GM12873 (cell line): ENCODE measurements around the gene LTO1.

Experiments used
- TF ChIP-seq, protein P1 (sequence below): IDR thresholded peaks from 2 replicates; pipeline ENCODE4 v1.5.1; 2012; ENCODE audit warnings: low read depth, mild to moderate bottlenecking, moderate library complexity, low read length, control low read depth; ENCODE audit not compliant: insufficient read depth; ENCODE audit errors: missing control alignments

Gene LTO1

DNA sequence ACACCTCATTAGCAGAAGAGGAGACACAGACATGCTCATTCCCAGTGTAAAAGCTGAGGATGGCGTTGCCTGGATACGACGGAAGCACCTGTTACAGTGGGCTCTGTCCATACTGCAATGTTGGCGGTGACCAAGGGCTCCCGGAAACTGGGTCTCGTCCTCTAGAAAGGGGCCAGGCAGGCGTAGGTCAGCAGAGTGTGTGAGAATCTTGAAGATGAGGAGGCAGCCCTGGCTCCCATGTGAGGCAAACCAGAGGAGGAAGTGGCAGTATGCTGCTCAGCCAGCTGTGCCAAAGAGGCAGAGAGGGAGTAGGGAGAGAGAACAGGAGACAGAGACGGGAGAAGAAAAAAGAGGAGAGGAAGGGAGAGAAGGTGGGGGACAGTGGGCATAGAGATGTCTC, 10.3 kb downstream of the LTO1 start:
- TF ChIP-seq, protein P1, sequence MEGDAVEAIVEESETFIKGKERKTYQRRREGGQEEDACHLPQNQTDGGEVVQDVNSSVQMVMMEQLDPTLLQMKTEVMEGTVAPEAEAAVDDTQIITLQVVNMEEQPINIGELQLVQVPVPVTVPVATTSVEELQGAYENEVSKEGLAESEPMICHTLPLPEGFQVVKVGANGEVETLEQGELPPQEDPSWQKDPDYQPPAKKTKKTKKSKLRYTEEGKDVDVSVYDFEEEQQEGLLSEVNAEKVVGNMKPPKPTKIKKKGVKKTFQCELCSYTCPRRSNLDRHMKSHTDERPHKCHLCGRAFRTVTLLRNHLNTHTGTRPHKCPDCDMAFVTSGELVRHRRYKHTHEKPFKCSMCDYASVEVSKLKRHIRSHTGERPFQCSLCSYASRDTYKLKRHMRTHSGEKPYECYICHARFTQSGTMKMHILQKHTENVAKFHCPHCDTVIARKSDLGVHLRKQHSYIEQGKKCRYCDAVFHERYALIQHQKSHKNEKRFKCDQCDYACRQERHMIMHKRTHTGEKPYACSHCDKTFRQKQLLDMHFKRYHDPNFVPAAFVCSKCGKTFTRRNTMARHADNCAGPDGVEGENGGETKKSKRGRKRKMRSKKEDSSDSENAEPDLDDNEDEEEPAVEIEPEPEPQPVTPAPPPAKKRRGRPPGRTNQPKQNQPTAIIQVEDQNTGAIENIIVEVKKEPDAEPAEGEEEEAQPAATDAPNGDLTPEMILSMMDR: no peak

DNA sequence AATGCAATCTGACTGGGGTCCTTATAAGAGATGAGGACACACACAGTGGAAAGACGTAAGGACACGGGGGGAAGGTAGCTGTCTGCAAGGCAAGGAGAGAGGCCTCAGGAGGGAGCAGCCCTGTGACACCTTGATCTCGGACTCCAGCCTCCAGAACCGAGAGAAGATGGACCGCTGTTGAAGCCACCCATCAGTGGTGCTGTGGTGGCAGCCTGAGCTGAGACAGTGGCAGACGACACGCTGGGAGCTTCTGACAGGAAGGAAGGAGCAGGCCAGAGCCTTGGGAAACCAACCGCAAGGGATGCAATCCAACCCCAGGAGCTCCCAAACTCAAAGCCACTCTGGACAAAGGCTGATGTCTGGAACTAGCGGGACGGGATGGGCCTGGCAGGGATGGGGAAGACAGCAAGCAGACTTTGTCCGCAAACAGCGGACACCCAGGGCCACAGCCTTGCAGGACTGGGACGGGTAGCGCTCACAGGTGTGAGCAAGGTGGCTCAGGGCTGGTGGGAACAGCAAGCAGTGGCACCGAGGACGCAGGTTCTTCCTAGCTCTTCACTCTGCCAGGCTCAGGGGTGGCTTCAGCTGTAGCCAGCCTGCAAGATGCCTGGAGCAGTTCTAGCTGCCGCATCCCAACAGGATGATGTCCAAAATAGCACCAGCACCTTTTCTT, 10.9 kb downstream of the LTO1 start:
- TF ChIP-seq, protein P1: no peak

DNA sequence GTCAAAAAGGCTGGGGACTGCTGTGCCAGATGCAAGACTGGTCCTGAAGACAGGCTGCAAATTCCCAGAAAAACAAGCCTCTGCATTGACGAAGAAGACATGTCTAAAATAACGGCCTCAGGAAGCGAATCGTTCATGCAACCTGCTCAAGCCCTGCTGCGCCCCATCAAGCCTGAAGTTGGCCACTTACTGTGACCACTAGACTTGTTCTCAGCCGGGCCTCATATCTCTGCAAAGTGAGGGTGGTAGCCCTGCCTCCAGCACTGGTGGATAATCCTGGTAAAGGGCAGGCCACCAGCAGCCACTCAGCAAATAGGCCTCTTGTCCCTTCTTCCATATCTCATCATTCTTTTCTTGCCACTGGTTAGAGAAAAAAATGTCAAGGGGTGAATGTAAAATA, 11.8 kb downstream of the LTO1 start:
- TF ChIP-seq, protein P1: no peak

DNA sequence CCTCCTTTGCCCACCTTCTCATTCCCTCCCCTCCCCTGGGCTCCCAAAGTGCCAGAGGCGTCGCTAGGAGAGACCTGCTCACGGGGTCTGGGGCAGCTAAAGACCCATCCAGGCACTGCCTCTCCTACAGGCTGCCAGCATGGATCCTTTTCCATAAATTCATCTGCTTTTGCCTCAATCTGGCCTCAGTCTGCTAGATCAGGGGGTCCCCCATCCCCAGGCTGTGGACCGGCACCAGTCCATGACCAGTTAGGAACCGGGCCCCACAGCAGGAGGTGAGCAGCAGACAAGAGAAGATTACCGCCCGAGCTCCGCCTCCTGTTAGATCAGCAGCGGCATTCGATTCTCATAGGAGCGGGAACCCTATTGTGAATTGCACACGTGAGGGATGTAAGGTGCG, 12.3 kb downstream of the LTO1 start:
- TF ChIP-seq, protein P1: no peak

DNA sequence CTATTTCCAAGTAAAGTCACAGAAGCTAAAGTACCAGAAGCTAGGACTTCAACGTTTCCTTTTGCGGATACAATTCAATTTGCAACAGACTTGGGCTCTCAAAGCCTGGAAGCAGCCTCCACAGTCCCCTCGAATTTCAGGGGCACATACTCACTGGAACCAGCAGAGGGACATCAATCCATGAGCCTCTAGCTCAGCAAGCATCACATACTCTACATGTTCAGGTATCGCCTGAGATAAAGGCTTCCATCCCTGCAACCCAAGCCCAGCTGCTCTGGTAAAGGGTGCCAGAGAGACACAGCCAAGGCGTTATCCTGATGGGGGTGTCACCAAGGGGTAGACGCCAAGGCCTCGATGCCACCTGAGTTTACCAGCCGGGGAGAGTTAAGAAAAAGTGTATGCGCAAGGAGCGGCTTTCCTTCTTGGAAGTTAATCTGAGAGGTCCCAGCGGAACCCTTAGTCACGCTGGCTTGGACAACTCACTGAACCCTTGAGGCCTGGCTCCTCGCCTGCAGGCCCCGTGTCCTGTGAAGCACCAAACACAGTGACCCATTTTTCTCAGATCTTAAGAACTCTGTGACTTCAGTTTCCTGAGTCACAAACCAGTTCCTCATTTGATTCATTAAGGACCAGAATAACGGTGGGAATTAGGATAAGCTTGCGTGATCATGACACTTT, 13.0 kb downstream of the LTO1 start:
- TF ChIP-seq, protein P1: peak; percentile 19

DNA sequence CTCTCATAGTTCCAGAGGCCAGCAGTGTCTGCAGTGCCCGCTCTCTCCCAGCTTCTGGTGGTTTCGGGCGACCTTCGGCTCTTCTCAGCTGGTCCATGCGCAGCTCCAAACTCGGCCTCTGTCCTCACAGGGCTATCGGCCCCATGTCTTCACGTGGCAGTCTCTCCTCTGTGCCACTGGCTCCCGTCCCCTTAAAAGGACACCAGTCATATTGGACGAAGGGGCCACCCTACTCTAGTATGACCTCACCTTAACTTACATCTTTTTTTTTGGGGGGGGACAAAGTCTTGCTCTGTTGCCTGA, 13.8 kb downstream of the LTO1 start:
- TF ChIP-seq, protein P1: no peak

DNA sequence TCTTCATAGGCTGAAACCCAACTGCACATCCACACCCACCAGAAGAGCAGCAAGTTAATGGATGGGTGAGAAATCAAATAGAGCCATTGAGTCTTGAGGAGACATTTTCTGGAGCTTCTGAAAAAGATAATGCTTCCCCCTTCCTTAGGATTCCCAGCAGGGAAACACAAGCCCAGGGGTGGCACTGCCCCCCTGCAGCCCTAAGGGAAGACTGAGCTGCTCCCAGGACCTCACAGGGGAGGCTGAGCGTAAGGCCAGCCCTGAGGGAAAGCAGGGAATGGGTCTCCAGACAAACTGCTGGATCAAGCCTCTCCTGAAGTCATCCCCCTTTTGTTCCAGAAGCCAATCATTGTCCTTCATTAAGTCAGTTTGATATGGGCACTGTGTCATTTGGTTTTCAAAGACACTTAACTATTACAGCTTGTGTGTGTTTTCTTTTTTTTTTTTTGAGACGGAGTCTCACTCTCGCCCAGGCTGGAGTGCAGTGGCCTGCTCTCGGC, 15.1 kb downstream of the LTO1 start:
- TF ChIP-seq, protein P1: no peak
